Fibroblast of upper back skin (primary cell): ENCODE data around the gene C11orf97.
"Not testable (repeated sequence)": the region's sequence is repeated elsewhere in the genome, so short reads cannot be mapped to it uniquely, and the experiment has no call there.

ENCODE experiments used
- DNase-seq: peaks from one replicate; pipeline ENCODE4 v3.0.0-alpha.2; 2013

C11orf97 gene

DNA sequence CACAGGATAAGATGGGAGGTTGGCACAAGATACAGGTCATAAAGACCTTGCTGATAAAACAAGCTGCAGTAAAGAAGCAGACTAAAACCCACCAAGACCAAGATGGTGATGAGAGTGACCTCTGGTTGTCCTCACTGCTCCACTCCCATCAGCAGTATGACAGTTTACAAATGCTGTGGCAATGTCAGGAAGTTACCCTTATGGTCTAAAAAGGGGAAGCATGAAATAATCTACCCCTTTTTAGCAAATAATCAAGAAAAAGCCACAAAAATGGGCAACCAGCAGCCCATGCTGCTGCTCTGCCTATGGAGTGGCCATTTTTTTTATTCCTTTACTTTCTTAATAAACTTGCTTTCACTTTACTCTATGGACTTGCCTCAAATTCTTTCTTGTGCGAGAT, 46.2 kb downstream of the C11orf97 start:
- DNase-seq: no peak

DNA sequence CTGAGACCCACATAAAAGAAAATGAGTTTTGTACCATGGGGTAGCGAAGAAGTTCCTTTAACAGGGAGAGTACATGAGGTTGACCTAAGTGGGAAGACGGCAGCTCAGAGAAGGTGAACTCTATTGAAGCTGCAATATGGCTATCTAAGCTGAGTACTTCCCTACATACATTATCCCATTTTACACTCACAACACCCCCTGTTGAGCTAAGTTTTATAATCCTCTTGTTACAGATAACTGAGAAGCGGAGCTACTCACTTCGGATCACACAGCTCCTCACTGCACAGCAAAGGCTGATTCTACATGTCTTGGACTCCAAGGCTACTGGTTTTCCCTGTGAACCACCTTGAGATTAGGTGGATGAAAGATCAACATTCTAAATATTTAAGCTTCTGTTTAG, 46.7 kb downstream of the C11orf97 start:
- DNase-seq: no peak

- DNase-seq: no peak
Observed at GRCh38 chr11:94559361-94559760, 47.1 kb downstream of the C11orf97 start.

GRCh38 chr11:94560834-94561233, 48.6 kb downstream of the C11orf97 start:
- no peak for DNase-seq

- peak; percentile 76 for DNase-seq
Observed at GRCh38 chr11:94563176-94563847, 51.1 kb downstream of the C11orf97 start.

GRCh38 chr11:94563848-94564467, 51.7 kb downstream of the C11orf97 start:
- no peak for DNase-seq

DNA sequence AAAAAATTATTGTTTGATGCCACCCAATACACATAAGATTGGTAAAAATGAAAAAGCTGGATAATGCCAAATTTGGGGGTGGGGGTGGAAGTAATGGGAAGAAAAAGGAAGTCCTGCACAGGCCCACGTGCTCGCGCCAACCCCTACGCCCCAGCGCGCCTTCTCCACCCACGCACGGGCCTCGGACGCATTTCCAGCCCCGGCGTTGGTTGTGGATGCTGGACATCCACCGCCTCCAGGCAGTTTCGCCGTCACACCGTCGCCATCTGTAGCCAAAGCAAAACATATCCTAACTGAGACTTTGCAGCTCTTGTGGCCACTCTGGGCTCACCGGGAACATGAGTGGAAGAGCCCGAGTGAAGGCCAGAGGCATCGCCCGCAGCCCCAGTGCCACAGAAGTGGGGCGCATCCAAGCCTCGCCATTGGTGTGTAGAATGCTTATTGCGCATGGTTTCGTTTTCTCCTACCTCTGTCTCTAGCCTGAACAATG, 55.0 kb downstream of the C11orf97 start, which contains the start of gene PIWIL4:
Gene PIWIL4, plus strand, starts transcription at position 188 of the 490 bp plus-strand sequence. Its CDS starts 151 bp downstream, at position 339.
- no peak for DNase-seq

- no peak for DNase-seq
Observed at GRCh38 chr11:94568200-94568599, 55.9 kb downstream of the C11orf97 start.

- DNase-seq: no peak
Observed at GRCh38 chr11:94568717-94569116, 56.5 kb downstream of the C11orf97 start.

DNA sequence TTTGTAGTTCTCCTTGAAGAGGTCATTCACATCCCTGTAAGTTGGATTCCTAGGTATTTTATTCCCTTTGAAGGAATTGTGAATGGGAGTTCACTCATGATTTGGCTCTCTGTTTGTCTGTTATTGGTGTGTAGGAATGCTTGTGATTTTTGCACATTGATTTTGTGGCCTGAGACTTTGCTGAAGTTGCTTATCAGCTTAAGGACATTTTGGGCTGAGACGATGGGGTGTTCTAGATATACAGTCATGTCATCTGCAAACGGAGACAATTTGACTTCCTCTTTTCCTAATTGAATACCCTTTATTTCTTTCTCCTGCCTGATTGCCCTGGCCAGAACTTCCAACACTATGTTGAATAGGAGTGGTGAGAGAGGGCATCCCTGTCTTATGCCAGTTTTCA, 60.7 kb downstream of the C11orf97 start:
- not testable (repeated sequence) for DNase-seq

DNA sequence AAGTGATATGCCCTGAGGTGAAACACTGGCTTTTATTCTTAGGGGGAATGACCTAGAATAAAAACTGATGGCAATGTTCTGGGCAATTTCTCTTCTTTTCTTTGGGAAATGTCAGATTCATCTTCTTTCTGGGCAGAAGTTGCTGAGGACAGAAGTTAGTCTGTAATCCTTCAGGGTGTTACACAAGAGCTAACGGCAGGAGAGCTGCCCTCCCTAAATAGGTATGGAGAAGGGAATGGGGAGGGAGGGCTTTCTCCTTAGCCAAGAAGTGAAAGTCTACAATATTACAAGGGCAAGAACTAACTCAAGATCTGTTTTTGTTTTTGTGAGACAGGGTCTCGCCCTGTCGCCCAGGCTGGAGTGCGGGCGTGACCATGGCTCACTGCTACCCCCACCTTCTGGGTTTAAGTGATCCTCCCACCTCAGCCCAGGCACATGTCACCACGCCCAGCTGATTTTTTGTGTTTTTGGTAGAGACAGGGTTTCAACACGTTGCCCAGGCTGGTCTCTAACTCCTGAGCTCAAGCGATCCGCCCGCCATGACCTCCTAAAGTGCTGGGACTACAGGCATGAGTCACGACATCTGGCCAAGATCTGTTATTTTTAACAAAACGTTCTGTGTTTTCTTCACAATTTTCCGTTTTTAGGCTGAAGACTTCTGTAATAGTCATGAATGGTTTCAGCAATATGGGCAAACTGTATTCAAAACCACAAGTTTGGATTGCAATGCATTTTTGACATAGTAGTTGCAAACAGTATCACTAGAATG, 62.1 kb downstream of the C11orf97 start:
- DNase-seq: peak; percentile 90

DNA sequence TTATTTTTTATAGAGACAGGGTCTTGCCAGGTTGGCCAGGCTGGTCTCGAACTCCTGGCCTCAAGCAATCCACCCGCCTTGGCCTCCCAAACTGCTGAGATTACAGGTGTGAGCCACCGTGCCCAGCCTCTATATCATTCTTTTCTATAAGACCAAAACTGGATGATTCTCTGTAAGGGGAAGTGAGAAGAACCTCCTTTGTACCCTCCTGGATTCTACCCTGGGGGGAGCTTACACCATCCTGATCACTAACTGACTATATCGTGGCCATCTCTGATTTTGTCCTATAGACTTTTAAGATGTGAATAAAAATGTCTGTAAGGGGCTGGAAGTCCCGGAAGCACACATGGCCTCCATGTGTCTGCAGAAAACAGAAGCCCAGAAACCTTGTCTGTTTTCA, 64.0 kb downstream of the C11orf97 start:
- no peak for DNase-seq

- no peak for DNase-seq
Observed at GRCh38 chr11:94577841-94578240, 65.6 kb downstream of the C11orf97 start.
